ENCODE data around the gene KRTAP4-2.

DNA sequence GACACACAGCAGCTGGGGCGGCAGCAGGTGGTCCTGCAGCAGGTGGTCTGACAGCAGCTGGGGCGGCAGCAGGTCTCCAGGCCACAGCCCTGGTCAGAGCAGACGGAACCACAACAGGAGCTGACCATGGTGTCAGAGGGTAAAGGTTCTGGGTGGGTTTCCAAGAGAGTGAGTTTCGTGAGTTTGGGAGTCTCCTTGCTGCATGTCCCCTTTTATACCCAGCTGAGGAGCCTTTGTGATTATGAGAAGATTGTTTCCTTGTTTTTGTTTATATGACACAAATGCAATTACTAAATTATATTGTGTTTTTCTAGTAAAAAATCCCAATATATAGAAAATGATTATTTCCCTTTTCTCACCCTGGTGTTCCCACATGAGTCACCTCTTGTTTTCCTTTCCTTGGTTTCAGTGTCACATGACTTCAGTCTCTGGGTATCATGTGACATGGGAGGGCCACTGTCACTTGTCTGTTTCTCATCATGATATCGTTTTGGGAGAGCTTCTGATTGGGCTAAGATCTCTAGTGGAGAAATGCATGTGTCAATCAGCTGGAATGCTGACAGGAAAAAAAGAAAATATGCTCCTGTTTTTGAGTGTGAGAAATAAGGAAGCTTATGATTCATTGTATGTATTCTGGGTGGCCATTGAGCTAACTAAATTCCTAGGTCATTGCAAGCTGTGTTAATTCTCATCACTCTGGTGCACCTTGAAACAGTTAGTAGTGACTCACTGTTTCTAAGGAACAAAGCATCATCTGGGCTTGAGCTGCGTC is 37.5 kb downstream of the KRTAP4-2 start, which contains the start of gene KRTAP4-6:
- TF ChIP-seq, protein P1, sequence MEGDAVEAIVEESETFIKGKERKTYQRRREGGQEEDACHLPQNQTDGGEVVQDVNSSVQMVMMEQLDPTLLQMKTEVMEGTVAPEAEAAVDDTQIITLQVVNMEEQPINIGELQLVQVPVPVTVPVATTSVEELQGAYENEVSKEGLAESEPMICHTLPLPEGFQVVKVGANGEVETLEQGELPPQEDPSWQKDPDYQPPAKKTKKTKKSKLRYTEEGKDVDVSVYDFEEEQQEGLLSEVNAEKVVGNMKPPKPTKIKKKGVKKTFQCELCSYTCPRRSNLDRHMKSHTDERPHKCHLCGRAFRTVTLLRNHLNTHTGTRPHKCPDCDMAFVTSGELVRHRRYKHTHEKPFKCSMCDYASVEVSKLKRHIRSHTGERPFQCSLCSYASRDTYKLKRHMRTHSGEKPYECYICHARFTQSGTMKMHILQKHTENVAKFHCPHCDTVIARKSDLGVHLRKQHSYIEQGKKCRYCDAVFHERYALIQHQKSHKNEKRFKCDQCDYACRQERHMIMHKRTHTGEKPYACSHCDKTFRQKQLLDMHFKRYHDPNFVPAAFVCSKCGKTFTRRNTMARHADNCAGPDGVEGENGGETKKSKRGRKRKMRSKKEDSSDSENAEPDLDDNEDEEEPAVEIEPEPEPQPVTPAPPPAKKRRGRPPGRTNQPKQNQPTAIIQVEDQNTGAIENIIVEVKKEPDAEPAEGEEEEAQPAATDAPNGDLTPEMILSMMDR (IDR thresholded peaks at IDR 0.05 in 2 of 3, conservative IDR thresholded peaks at IDR 0.05 in 1 of 3; ENCODE audit: borderline replicate concordance in 1 of 3, insufficient read depth in 1 of 3, low read depth in 2 of 3, low read length in 2 of 3) = no peak
- no peak for TF ChIP-seq POLR2A (IDR thresholded peaks at IDR 0.05; ENCODE audit: borderline replicate concordance, extremely low read depth, insufficient read depth, insufficient read length)
- no peak for TF ChIP-seq EGR1 (IDR thresholded peaks at IDR 0.05; ENCODE audit: low read depth)
- no peak for TF ChIP-seq POLR2AphosphoS5 (IDR thresholded peaks at IDR 0.05; ENCODE audit: low read depth, low read length)
- TF ChIP-seq EZH2 (IDR thresholded peaks at IDR 0.05) = no peak
- TF ChIP-seq, protein P2, sequence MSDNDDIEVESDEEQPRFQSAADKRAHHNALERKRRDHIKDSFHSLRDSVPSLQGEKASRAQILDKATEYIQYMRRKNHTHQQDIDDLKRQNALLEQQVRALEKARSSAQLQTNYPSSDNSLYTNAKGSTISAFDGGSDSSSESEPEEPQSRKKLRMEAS (IDR thresholded peaks at IDR 0.05) = no peak
- no peak for TF ChIP-seq SRF (IDR thresholded peaks at IDR 0.05; ENCODE audit: low read depth)
- TF ChIP-seq YY1 (IDR thresholded peaks at IDR 0.05; ENCODE audit: extremely low read depth, insufficient replicate concordance, low read depth, low read length) = no peak
- no peak for TF ChIP-seq ZNF274 (IDR thresholded peaks at IDR 0.05; ENCODE audit: low read depth, low read length)
- TF ChIP-seq, protein P3, sequence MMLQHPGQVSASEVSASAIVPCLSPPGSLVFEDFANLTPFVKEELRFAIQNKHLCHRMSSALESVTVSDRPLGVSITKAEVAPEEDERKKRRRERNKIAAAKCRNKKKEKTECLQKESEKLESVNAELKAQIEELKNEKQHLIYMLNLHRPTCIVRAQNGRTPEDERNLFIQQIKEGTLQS (IDR thresholded peaks at IDR 0.05) = no peak
- TF ChIP-seq SIN3A (IDR thresholded peaks at IDR 0.05; ENCODE audit: low read depth) = no peak
- no peak for TF ChIP-seq RAD21 (IDR thresholded peaks at IDR 0.05; ENCODE audit: low read depth)
